H9 (cell line): ENCODE data around the gene PHF24. TPM values are rescaled to one million over a fixed set of nuclear protein-coding genes. Genes with fewer than 3 reads are reported as not detected.
A peak's percentile ranks its signal among the peaks of the same experiment; 100 is the strongest.
"Not testable (repeated sequence)": the region's sequence is repeated elsewhere in the genome, so short reads cannot be mapped to it uniquely, and the experiment has no call there.

Source experiments
- DNase-seq: peaks from one replicate; pipeline ENCODE4 v3.0.0-alpha.2; 2017
- H2AFZ ChIP-seq: one replicate; pipeline ENCODE4 v1.6.1; 2013; ENCODE audit warnings: mild to moderate bottlenecking, low read length, control low read depth, moderate library complexity
- H2AK5ac ChIP-seq: 2 replicates; pipeline ENCODE4 v1.6.1; 2013; ENCODE audit warnings: low read length, control low read depth, mixed read lengths; ENCODE audit not compliant: insufficient read length
- H2BK120ac ChIP-seq: one replicate; pipeline ENCODE4 v1.6.1; 2013; ENCODE audit warnings: low read depth, mild to moderate bottlenecking, low read length, control low read depth, inconsistent platforms; ENCODE audit not compliant: poor library complexity, severe bottlenecking
- H2BK12ac ChIP-seq: 2 replicates; pipeline ENCODE4 v1.6.1; 2013; ENCODE audit warnings: low read length, control low read depth, mixed read lengths, low read depth; ENCODE audit not compliant: insufficient read length
- H2BK15ac ChIP-seq: 2 replicates; pipeline ENCODE4 v1.6.1; 2013; ENCODE audit warnings: low read depth, low read length, control low read depth
- H2BK20ac ChIP-seq: one replicate; pipeline ENCODE4 v1.6.1; 2013; ENCODE audit warnings: low read depth, mild to moderate bottlenecking, low read length, control low read depth, inconsistent platforms; ENCODE audit not compliant: poor library complexity, severe bottlenecking
- H2BK5ac ChIP-seq: 2 replicates; pipeline ENCODE4 v1.6.1; 2013; ENCODE audit warnings: low read length, control low read depth, mixed read lengths; ENCODE audit not compliant: insufficient read length
- H3K14ac ChIP-seq: 2 replicates; pipeline ENCODE4 v1.6.1; 2013; ENCODE audit warnings: low read length, control low read depth; ENCODE audit not compliant: insufficient read depth
- H3K18ac ChIP-seq: 2 replicates; pipeline ENCODE4 v1.6.1; 2013; ENCODE audit warnings: low read depth, mild to moderate bottlenecking, mixed read lengths, low read length, control low read depth; ENCODE audit not compliant: insufficient read length
- H3K23ac ChIP-seq: 2 replicates; pipeline ENCODE4 v1.6.1; 2013; ENCODE audit warnings: low read length, control low read depth, mixed read lengths, low read depth; ENCODE audit not compliant: insufficient read length
- H3K23me2 ChIP-seq: 2 replicates; pipeline ENCODE4 v1.6.1; 2013; ENCODE audit warnings: low read depth, mild to moderate bottlenecking, mixed read lengths, low read length, control low read depth; ENCODE audit not compliant: insufficient read length, poor library complexity, severe bottlenecking
- H3K27ac ChIP-seq: 2 replicates; pipeline ENCODE4 v1.5.1; 2013; ENCODE audit warnings: low read length, control low read depth, mixed read lengths, low read depth; ENCODE audit not compliant: insufficient read length
- H3K27me3 ChIP-seq: 2 replicates; pipeline ENCODE4 v1.6.1; 2013; ENCODE audit warnings: low read length, control low read depth, inconsistent platforms; ENCODE audit not compliant: insufficient read depth
- H3K4ac ChIP-seq: 2 replicates; pipeline ENCODE4 v1.6.1; 2013; ENCODE audit warnings: low read depth, mild to moderate bottlenecking, control low read depth, inconsistent platforms, low read length, moderate library complexity
- H3K4me1 ChIP-seq: 2 replicates; pipeline ENCODE4 v1.6.1; 2013; ENCODE audit warnings: low read length, control low read depth, inconsistent platforms; ENCODE audit not compliant: insufficient read depth
- H3K4me2 ChIP-seq: 2 replicates; pipeline ENCODE4 v1.6.1; 2013; ENCODE audit warnings: low read length, control low read depth, mixed read lengths; ENCODE audit not compliant: insufficient read length, insufficient read depth
- H3K56ac ChIP-seq: 2 replicates; pipeline ENCODE4 v1.6.1; 2013; ENCODE audit warnings: low read depth, mild to moderate bottlenecking, mixed read lengths, low read length, control low read depth; ENCODE audit not compliant: insufficient read length
- H3K79me1 ChIP-seq: 2 replicates; pipeline ENCODE4 v1.6.1; 2013; ENCODE audit warnings: low read depth, mild to moderate bottlenecking, moderate library complexity, low read length, control low read depth, inconsistent platforms; ENCODE audit not compliant: insufficient read depth, poor library complexity, severe bottlenecking
- H3K79me2 ChIP-seq: 2 replicates; pipeline ENCODE4 v1.6.1; 2013; ENCODE audit warnings: low read length, control low read depth, inconsistent platforms; ENCODE audit not compliant: insufficient read depth
- H3K9ac ChIP-seq: 2 replicates; pipeline ENCODE4 v1.6.1; 2013; ENCODE audit warnings: low read length, control low read depth, mixed read lengths; ENCODE audit not compliant: insufficient read length; ENCODE audit errors: extremely low read depth
- H3K9me3 ChIP-seq: one replicate; pipeline ENCODE4 v1.6.1; 2013; ENCODE audit warnings: low read depth, low read length, inconsistent platforms; ENCODE audit not compliant: control insufficient read depth
- H3T11ph ChIP-seq: one replicate; pipeline ENCODE4 v1.6.1; 2013; ENCODE audit warnings: mild to moderate bottlenecking, low read length, control low read depth, inconsistent platforms
- H4K20me1 ChIP-seq: one replicate; pipeline ENCODE4 v1.6.1; 2013; ENCODE audit not compliant: control insufficient read depth, insufficient read length, insufficient read depth
- H4K5ac ChIP-seq: 2 replicates; pipeline ENCODE4 v1.6.1; 2013; ENCODE audit warnings: low read depth, mild to moderate bottlenecking, mixed read lengths, low read length, control low read depth; ENCODE audit not compliant: insufficient read length
- H4K8ac ChIP-seq: replicated peaks from 2 replicates; pipeline ENCODE4 v1.6.1; 2013; ENCODE audit warnings: low read length, control low read depth, mixed read lengths, low read depth; ENCODE audit not compliant: insufficient read length
- H4K91ac ChIP-seq: 2 replicates; pipeline ENCODE4 v1.6.1; 2013; ENCODE audit warnings: low read depth, mild to moderate bottlenecking, moderate library complexity, mixed read lengths, low read length, control low read depth; ENCODE audit not compliant: insufficient read length
- H3K27ac Mint-ChIP-seq, 3 experiments: 2 replicates in 2 of 3; 3 replicates in 1 of 3; pipeline ENCODE4 v1.8.0; 2020 to 2021; ENCODE audit warnings: mixed read lengths in 3 of 3, mild to moderate bottlenecking in 1 of 3, moderate library complexity in 1 of 3
- H3K27me3 Mint-ChIP-seq: 2 replicates; pipeline ENCODE4 v1.8.0; 2021; ENCODE audit warnings: low read depth, mild to moderate bottlenecking, moderate library complexity, mixed read lengths
- H3K36me3 Mint-ChIP-seq, 3 experiments: 2 replicates in 2 of 3; 3 replicates in 1 of 3; pipeline ENCODE4 v1.8.0; 2020 to 2021; ENCODE audit warnings: low read depth in 3 of 3, mixed read lengths in 3 of 3; ENCODE audit not compliant: insufficient read depth in 1 of 3
- H3K4me1 Mint-ChIP-seq, 2 experiments: 2 replicates each; pipeline ENCODE4 v1.8.0; 2020; ENCODE audit warnings: mixed read lengths in 2 of 2
- H3K4me3 Mint-ChIP-seq, 2 experiments: 2 replicates in 1 of 2; 3 replicates in 1 of 2; pipeline ENCODE4 v1.8.0; 2020 to 2021; ENCODE audit warnings: mild to moderate bottlenecking in 2 of 2, mixed read lengths in 2 of 2, moderate library complexity in 1 of 2
- H3K9me3 Mint-ChIP-seq, 2 experiments: 2 replicates in 1 of 2; 3 replicates in 1 of 2; pipeline ENCODE4 v1.8.0; 2020; ENCODE audit warnings: mild to moderate bottlenecking in 2 of 2, mixed read lengths in 2 of 2, moderate library complexity in 1 of 2
- CTCF ChIP-seq: fragments of 200-600 bp; sonication (generic); conservative IDR thresholded peaks from 3 replicates; pipeline ENCODE4 v1.8.0; 2021; ENCODE audit warnings: antibody characterized with exemption, mild to moderate bottlenecking
- WGBS: extraction: QIAGEN DNeasy Blood & Tissue Kit; methylation state at CpG from one replicate; pipeline ENCODE4 v1.1.7; 2013; ENCODE audit warnings: missing lambda C conversion rate, low lambda C conversion rate, mixed read lengths; ENCODE audit not compliant: insufficient read length; ENCODE audit errors: extremely low coverage; 5-methylcytosine and 5-hydroxymethylcytosine counted together
- total RNA-seq: library from RNA; stranded (reverse); gene quantifications from 2 replicates; pipeline ENCODE4 v1.2.1, GENCODE V29; 2021

The PHF24 gene
- total RNA-seq, 1 experiment from 2014 or later, result 0.24 TPM

- Histone ChIP-seq H3K4ac (no peak overlapping the region), H2BK15ac (no peak overlapping the region), H4K8ac (no peak overlapping the region), H4K5ac (no peak overlapping the region), H3K23me2 (no peaks in the 10 kb centered on the region), H4K91ac (no peak overlapping the region), H4K20me1 (no peaks in the 10 kb centered on the region), H2AK5ac (no peak overlapping the region), H3K14ac (no peak overlapping the region), H2BK12ac (no peak overlapping the region), H2BK20ac (no peak overlapping the region), H3K56ac (no peak overlapping the region), H3K27ac (no peak overlapping the region), H3K9me3 (peaks cover 7% of the 10 kb centered on the region), H3K79me1 (no peaks in the 10 kb centered on the region), H3K4me2 (no peak overlapping the region), H3K4me1 (no peaks in the 10 kb centered on the region), H3K9ac (no peak overlapping the region), H3K79me2 (no peaks in the 10 kb centered on the region), H3T11ph (no peak overlapping the region), H2BK120ac (no peak overlapping the region), H2AFZ (no peak overlapping the region), H3K23ac (no peak overlapping the region), H3K18ac (no peak overlapping the region), H2BK5ac (no peak overlapping the region), H3K27me3 (no peaks in the 10 kb centered on the region)
- H3K27me3 Mint-ChIP-seq, result no peaks in the 10 kb centered on the region; the same call in 1 of the 2 replicates
- H3K4me3 Mint-ChIP-seq, result no peak overlapping the region
- DNase-seq, result no peak
- peaks cover 0 to 5% of the 10 kb centered on the region in 2 experiments; a peak in 2 of 4 replicates for H3K4me1 Mint-ChIP-seq
- WGBS, result no CpG with 5 or more reads among the region's 2 CpGs
- H3K27ac Mint-ChIP-seq, result no peak overlapping the region
- no peak for TF ChIP-seq CTCF
- peaks cover 35 to 60% (median 57%) of the 10 kb centered on the region in 3 experiments for H3K36me3 Mint-ChIP-seq
- H3K9me3 Mint-ChIP-seq, result peaks cover 46 to 70% of the 10 kb centered on the region in 2 experiments
Observed at GRCh38 chr9:35014517-35014916, 56.4 kb downstream of the PHF24 start.

GRCh38 chr9:35023443-35023842 is 65.4 kb downstream of the PHF24 start:
- H3K23ac ChIP-seq, H3K23me2 ChIP-seq, H3K4me3 Mint-ChIP-seq, H3K4me1 ChIP-seq, H3K14ac ChIP-seq, H4K5ac ChIP-seq, DNase-seq, H3K9ac ChIP-seq, H4K91ac ChIP-seq, H2BK15ac ChIP-seq, H4K20me1 ChIP-seq, H2BK5ac ChIP-seq, H3K4ac ChIP-seq, H3K79me2 ChIP-seq, H3K27me3 Mint-ChIP-seq, H4K8ac ChIP-seq, H3K4me2 ChIP-seq, H2BK20ac ChIP-seq, H3T11ph ChIP-seq, H2AK5ac ChIP-seq, H3K27ac ChIP-seq, H3K27me3 ChIP-seq, H3K18ac ChIP-seq, H3K56ac ChIP-seq, H2BK12ac ChIP-seq, H3K9me3 ChIP-seq, H2BK120ac ChIP-seq, H2AFZ ChIP-seq, H3K79me1 ChIP-seq: not testable (repeated sequence)
- H3K36me3 Mint-ChIP-seq, result peaks cover 31 to 56% (median 42%) of the 10 kb centered on the region in 3 experiments
- H3K4me1 Mint-ChIP-seq, result peaks cover 42 to 44% of the 10 kb centered on the region in 2 experiments
- H3K27ac Mint-ChIP-seq, result peak overlapping the region in 1 of 3 experiments; percentile 39; a peak in 2 of 7 replicates
- WGBS, result no CpG with 5 or more reads among the region's 5 CpGs
- H3K9me3 Mint-ChIP-seq, result peaks cover 26 to 43% of the 10 kb centered on the region in 2 experiments
